Smooth muscle cell (in vitro differentiated cells): ENCODE results near the gene HAUS3. TPM values are rescaled to one million over a fixed set of nuclear protein-coding genes. Genes with fewer than 3 reads are reported as not detected.

ENCODE experiments used
- DNase-seq: peaks from one replicate; lab custom pipeline; 2025; ENCODE audit not compliant: unreplicated experiment; lab: John Stamatoyannopoulos, UW
- H2AFZ ChIP-seq: fragments of 200-600 bp; sonication (generic); 2 replicates; pipeline ENCODE4 v1.6.0; 2016; ENCODE audit warnings: antibody characterized with exemption, low read depth, mild to moderate bottlenecking
- H3F3A ChIP-seq: fragments of 200-600 bp; sonication (generic); 2 replicates; pipeline ENCODE4 v1.6.0; 2017; ENCODE audit warnings: antibody characterized with exemption, low read depth
- H3K27ac ChIP-seq: fragments of 200-600 bp; sonication (generic); 2 replicates; pipeline ENCODE4 v1.5.1; 2016; ENCODE audit warnings: low read depth, mild to moderate bottlenecking
- H3K27me3 ChIP-seq: fragments of 200-600 bp; sonication (generic); 2 replicates; pipeline ENCODE4 v1.6.1; 2016; ENCODE audit warnings: low read depth, mild to moderate bottlenecking
- H3K36me3 ChIP-seq: fragments of 200-600 bp; sonication (generic); 2 replicates; pipeline ENCODE4 v1.5.1; 2016; ENCODE audit warnings: low read depth
- H3K4me1 ChIP-seq: fragments of 200-600 bp; sonication (generic); 2 replicates; pipeline ENCODE4 v1.5.1; 2016; ENCODE audit warnings: low read depth
- H3K4me2 ChIP-seq: fragments of 200-600 bp; sonication (generic); 2 replicates; pipeline ENCODE4 v1.6.0; 2016; ENCODE audit warnings: mild to moderate bottlenecking
- H3K4me3 ChIP-seq: fragments of 200-600 bp; sonication (generic); 2 replicates; pipeline ENCODE4 v1.5.1; 2016; ENCODE audit warnings: mild to moderate bottlenecking
- H3K79me2 ChIP-seq: fragments of 200-600 bp; sonication (generic); 2 replicates; pipeline ENCODE4 v1.6.0; 2016; ENCODE audit warnings: low read depth, mild to moderate bottlenecking
- H3K9ac ChIP-seq: fragments of 200-600 bp; sonication (generic); 2 replicates; pipeline ENCODE4 v1.6.0; 2016; ENCODE audit warnings: low read depth
- H3K9me3 ChIP-seq: fragments of 200-600 bp; sonication (generic); replicated peaks from 2 replicates; pipeline ENCODE4 v1.5.1; 2016; ENCODE audit warnings: low read depth
- H4K20me1 ChIP-seq: fragments of 200-600 bp; sonication (generic); 2 replicates; pipeline ENCODE4 v1.6.0; 2016; ENCODE audit warnings: low read depth
- CTCF ChIP-seq: fragments of 200-600 bp; sonication (generic); IDR thresholded peaks from 2 replicates; pipeline ENCODE4 v1.5.1; 2017; ENCODE audit warnings: borderline replicate concordance, mild to moderate bottlenecking, antibody characterized with exemption; ENCODE audit not compliant: insufficient read depth, poor library complexity, severe bottlenecking
- WGBS: methylation state at CpG from one replicate; pipeline ENCODE4 v1.1.7; 2016; ENCODE audit warnings: low lambda C conversion rate; 5-methylcytosine and 5-hydroxymethylcytosine counted together
- polyA plus RNA-seq: library from polyadenylated mRNA; unstranded; fragments of >200 nt; fragmentation: Nextera tagmentation; extraction: Ambion mirVana; gene quantifications from 2 replicates; pipeline ENCODE4 v1.2.1, GENCODE V29; 2016
- total RNA-seq: library from RNA; depleted of rRNA; stranded (reverse); fragments of >200 nt; gene quantifications from 2 replicates; pipeline ENCODE4 v1.2.3, GENCODE V29; 2014

HAUS3 gene
- total and polyA plus RNA-seq, 2 experiments from 2014 or later: 13.4 to 16.2 TPM

GRCh38 chr4:2262145-2262943 is 20.4 kb upstream of the HAUS3 start:
- TF ChIP-seq CTCF: no peak
- Histone ChIP-seq H2AFZ (peak overlapping the region; percentile 97), H3K9me3 (no peaks in the 10 kb centered on the region), H4K20me1 (peaks cover 39% of the 10 kb centered on the region), H3K27me3 (no peaks in the 10 kb centered on the region), H3K4me1 (peaks cover 20% of the 10 kb centered on the region), H3K79me2 (peaks cover 38% of the 10 kb centered on the region), H3F3A (no peaks in the 10 kb centered on the region), H3K9ac (peak overlapping the region; percentile 86), H3K4me3 (peak overlapping the region; percentile 99), H3K4me2 (peak overlapping the region; percentile 98), H3K36me3 (no peaks in the 10 kb centered on the region), H3K27ac (peak overlapping the region; percentile 86)
- WGBS: 2% methylated on average over 65 of the region's 98 CpGs
- DNase-seq: peak; percentile 93

- TF ChIP-seq CTCF: no peak
Measured at GRCh38 chr4:2261853-2262144, 19.9 kb upstream of the HAUS3 start, which contains the start of gene MXD4. TSS of gene MXD4 (minus strand) at chr4:2262109. CDS start at chr4:2261980, 129 bp downstream.

GRCh38 chr4:2261110-2261852 is 19.4 kb upstream of the HAUS3 start:
- no peak for TF ChIP-seq CTCF
- peak overlapping the region; percentile 53 for H3K27ac ChIP-seq
- WGBS: 1% methylated on average over 12 of the region's 91 CpGs
- H3K9me3 ChIP-seq: no peaks in the 10 kb centered on the region
- peaks cover 44% of the 10 kb centered on the region for H3K79me2 ChIP-seq
- H3K27me3 ChIP-seq: no peaks in the 10 kb centered on the region
- peaks cover 20% of the 10 kb centered on the region for H3K4me1 ChIP-seq
- peak overlapping the region; percentile 99 for H3K4me3 ChIP-seq
- DNase-seq: no peak
- no peaks in the 10 kb centered on the region for H3F3A ChIP-seq
- H3K9ac ChIP-seq: peak overlapping the region; percentile 96
- H4K20me1 ChIP-seq: peaks cover 49% of the 10 kb centered on the region
- H3K36me3 ChIP-seq: no peaks in the 10 kb centered on the region
- peak overlapping the region; percentile 98 for H3K4me2 ChIP-seq
- no peak overlapping the region for H2AFZ ChIP-seq

More at GRCh38 chr4:2261853-2262144, 19.9 kb upstream of the HAUS3 start, which contains the start of gene MXD4:
- peak within 1 kb of the TSS; percentile 96 for H3K9ac ChIP-seq
- H3F3A ChIP-seq: no peaks in the 10 kb centered on the region
- H3K36me3 ChIP-seq: no peaks in the 10 kb centered on the region
- peak within 1 kb of the TSS; percentile 97 for H2AFZ ChIP-seq
- WGBS: no CpG with 5 or more reads among the region's 46 CpGs
- no peaks in the 10 kb centered on the region for H3K27me3 ChIP-seq
- DNase-seq: no peak
- no peaks in the 10 kb centered on the region for H3K9me3 ChIP-seq
- H3K4me1 ChIP-seq: peaks cover 20% of the 10 kb centered on the region
- H3K27ac ChIP-seq: peak within 1 kb of the TSS; percentile 86
- H3K4me2 ChIP-seq: peak within 1 kb of the TSS; percentile 98
- peak within 1 kb of the TSS; percentile 99 for H3K4me3 ChIP-seq
- H4K20me1 ChIP-seq: peaks cover 44% of the 10 kb centered on the region
- peaks cover 44% of the 10 kb centered on the region for H3K79me2 ChIP-seq
